Measurements from ENCODE around the gene RASGRF1. TPM values are rescaled to one million over a fixed set of nuclear protein-coding genes. Genes with fewer than 3 reads are reported as not detected.

RASGRF1 gene
- total and polyA plus RNA-seq, 9 of the 15 experiments (the other 6 are each of a cell fraction or from before 2014, with no cell fraction given), result 0.03 to 0.58 (median 0.06) TPM; not detected in 1

DNA sequence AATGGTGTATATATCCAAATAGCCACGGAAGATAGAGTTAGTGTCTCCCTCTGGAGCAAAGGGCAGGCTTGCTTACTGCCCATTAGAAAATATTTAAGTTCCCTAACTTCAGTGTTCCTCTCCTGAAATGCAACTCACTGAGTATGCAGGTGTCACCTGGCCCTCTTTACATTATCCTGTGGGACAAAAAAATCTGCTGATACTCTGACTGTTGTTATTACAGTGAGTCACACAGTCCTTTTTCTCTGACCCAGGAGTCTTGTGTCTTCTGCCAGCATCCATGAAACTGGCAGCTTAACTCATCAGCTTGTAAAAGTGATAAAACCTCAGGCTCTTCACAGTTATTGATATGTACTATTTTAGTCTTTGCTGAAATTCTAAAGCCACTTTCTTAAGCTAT lies 42.2 kb upstream of the RASGRF1 start (continued):
- TF ChIP-seq ZSCAN29 (IDR thresholded peaks at IDR 0.05) (no peak), SETDB1 (IDR thresholded peaks at IDR 0.05; ENCODE audit: low read length) (no peak), SIRT6 (IDR thresholded peaks at IDR 0.05; ENCODE audit: low read depth, low read length) (no peak), ZNF583 (CRISPR knock-in tag; IDR thresholded peaks at IDR 0.05) (no peak), UBTF (IDR thresholded peaks at IDR 0.05; ENCODE audit: borderline replicate concordance in 1 of 2, low read depth in 2 of 2, low read length in 2 of 2) (no peak), EWSR1 (IDR thresholded peaks at IDR 0.05; ENCODE audit: borderline replicate concordance, low read depth, partially characterized antibody) (no peak)
- TF ChIP-seq, protein P1, sequence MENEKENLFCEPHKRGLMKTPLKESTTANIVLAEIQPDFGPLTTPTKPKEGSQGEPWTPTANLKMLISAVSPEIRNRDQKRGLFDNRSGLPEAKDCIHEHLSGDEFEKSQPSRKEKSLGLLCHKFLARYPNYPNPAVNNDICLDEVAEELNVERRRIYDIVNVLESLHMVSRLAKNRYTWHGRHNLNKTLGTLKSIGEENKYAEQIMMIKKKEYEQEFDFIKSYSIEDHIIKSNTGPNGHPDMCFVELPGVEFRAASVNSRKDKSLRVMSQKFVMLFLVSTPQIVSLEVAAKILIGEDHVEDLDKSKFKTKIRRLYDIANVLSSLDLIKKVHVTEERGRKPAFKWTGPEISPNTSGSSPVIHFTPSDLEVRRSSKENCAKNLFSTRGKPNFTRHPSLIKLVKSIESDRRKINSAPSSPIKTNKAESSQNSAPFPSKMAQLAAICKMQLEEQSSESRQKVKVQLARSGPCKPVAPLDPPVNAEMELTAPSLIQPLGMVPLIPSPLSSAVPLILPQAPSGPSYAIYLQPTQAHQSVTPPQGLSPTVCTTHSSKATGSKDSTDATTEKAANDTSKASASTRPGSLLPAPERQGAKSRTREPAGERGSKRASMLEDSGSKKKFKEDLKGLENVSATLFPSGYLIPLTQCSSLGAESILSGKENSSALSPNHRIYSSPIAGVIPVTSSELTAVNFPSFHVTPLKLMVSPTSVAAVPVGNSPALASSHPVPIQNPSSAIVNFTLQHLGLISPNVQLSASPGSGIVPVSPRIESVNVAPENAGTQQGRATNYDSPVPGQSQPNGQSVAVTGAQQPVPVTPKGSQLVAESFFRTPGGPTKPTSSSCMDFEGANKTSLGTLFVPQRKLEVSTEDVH (IDR thresholded peaks at IDR 0.05; ENCODE audit: low read depth, partially characterized antibody), result no peak
